ENCODE measurements around the gene PDSS1.

DNA sequence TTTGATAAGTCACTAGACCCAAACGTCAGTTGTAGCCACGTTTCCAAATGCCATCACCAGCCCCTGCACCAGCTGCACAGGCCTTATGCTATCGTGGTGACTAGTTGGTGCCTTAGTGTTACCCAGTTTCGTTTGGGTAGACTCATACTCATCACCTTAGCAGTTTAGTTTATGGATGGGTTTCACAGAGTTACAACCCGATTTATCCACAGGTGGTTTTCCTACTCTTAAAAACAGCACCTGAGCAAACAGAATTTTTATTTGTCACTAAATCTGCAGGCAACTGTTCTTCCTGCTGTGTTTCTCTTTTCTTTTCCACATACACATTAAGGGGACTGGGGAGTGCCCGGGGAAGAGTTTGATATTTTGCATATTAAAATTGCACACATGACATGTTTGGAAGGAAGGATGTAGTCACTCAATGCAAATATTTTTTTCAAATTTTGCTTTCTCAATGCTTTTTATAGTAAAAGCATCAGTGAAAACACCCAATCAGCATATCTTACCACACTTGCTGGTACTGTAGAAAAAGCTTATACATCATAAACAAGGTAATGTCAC is 41.6 kb downstream of the PDSS1 start:
- TF ChIP-seq, protein P1, sequence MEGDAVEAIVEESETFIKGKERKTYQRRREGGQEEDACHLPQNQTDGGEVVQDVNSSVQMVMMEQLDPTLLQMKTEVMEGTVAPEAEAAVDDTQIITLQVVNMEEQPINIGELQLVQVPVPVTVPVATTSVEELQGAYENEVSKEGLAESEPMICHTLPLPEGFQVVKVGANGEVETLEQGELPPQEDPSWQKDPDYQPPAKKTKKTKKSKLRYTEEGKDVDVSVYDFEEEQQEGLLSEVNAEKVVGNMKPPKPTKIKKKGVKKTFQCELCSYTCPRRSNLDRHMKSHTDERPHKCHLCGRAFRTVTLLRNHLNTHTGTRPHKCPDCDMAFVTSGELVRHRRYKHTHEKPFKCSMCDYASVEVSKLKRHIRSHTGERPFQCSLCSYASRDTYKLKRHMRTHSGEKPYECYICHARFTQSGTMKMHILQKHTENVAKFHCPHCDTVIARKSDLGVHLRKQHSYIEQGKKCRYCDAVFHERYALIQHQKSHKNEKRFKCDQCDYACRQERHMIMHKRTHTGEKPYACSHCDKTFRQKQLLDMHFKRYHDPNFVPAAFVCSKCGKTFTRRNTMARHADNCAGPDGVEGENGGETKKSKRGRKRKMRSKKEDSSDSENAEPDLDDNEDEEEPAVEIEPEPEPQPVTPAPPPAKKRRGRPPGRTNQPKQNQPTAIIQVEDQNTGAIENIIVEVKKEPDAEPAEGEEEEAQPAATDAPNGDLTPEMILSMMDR (IDR thresholded peaks at IDR 0.05) = no peak
- no peak for TF ChIP-seq POLR2A (IDR thresholded peaks at IDR 0.05)

Data from tibial nerve (tissue), 3 donors.